HFF-Myc (cell line): Measurements from ENCODE around the gene HEXIM2.

Source experiments
- DNase-seq: peaks from one replicate; pipeline ENCODE4 v3.0.0-alpha.2; 2011; ENCODE audit warnings: low read depth; ENCODE audit errors: extremely low read depth
- H3K4me3 ChIP-seq: replicated peaks from 2 replicates; pipeline ENCODE4 v1.5.1; 2011; ENCODE audit warnings: low read depth, mild to moderate bottlenecking, control low read depth, low read length
- TF ChIP-seq, protein P1 (sequence below): IDR thresholded peaks from 2 replicates; pipeline ENCODE4 v1.5.1; 2012; ENCODE audit warnings: mild to moderate bottlenecking, low read depth, low read length, control low read depth; ENCODE audit errors: missing control alignments

The HEXIM2 gene

DNA sequence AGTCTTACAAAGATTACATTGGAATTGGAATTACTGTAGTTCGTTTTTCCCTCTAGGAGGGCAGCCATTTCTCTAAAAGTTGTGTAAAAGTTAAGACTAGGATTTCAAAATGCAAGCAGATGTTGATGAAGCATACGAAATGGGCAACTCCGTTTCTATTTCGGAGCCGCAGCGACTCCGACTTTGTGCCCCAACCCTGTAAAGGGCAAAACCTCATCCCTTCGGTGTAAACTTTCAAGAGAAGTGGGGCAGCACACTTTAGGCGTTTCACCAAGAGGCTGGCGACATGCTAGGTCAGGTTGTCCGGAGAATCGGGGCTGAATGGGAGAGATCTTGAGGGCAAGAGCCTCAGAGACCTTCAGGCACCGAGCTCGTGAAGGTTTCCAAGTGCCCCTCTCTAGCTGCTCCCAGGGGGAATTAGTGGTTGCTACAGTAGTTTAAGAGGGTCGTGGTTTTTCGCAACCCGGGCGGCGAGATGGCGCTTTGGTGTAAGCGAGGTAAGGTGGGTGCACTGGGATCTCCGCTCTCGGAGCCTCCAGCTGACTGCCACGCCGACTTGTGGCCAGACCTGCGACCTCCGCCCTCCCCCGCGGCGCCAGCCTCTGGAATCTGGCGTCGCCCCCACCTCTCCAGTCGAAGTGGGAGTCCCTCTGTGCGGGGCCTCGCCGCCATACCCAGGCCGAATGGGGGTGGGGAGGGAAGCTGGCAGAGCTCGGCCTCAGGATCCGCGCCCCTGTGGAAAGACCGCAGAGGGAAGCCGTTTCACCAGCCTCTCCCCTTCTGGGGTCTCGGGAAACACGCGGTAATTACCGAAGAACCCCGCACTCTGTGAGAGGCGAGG, 1.0 kb upstream of the HEXIM2 start:
- peak overlapping the region; percentile 81 for H3K4me3 ChIP-seq
- no peak for DNase-seq
- TF ChIP-seq, protein P1, sequence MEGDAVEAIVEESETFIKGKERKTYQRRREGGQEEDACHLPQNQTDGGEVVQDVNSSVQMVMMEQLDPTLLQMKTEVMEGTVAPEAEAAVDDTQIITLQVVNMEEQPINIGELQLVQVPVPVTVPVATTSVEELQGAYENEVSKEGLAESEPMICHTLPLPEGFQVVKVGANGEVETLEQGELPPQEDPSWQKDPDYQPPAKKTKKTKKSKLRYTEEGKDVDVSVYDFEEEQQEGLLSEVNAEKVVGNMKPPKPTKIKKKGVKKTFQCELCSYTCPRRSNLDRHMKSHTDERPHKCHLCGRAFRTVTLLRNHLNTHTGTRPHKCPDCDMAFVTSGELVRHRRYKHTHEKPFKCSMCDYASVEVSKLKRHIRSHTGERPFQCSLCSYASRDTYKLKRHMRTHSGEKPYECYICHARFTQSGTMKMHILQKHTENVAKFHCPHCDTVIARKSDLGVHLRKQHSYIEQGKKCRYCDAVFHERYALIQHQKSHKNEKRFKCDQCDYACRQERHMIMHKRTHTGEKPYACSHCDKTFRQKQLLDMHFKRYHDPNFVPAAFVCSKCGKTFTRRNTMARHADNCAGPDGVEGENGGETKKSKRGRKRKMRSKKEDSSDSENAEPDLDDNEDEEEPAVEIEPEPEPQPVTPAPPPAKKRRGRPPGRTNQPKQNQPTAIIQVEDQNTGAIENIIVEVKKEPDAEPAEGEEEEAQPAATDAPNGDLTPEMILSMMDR, result no peak

DNA sequence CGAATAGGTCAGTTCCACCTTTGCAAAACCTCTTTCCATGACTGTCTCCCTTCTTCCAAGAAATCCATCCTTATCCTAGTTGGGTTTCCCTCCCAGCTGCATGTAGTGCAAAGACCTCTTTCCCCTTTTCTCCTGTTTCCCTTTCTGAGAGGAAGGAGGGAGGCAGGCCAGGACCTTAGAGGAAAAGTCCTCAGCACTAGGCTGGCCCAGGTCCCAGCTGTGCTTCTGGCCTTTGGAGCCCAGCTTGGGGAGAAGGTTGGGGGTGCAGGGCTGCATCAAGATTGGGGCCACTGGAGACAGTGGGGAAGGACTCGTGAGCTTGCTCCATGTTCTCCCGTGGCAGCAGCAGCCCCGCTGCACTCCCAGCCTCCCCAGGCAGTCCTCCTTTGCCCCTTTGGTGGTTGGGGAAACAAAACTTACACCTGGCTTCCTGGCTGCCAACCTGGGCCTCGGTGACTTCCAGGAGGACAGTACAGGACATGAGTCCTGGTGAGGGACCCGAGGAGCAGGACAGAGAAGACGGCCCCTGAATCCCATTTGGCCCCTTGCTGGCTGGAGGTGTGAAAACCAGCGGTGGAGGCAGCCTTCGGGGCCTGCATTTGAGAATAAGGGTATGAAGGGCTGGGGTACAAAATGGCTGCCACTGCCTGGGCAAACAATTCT, 481 bp downstream of the HEXIM2 start:
- TF ChIP-seq, protein P1, result no peak
- peak overlapping the region; percentile 42 for H3K4me3 ChIP-seq
- DNase-seq, result no peak

GRCh38 chr17:45164734-45165269, 3.1 kb downstream of the HEXIM2 start:
- DNase-seq, result no peak
- TF ChIP-seq, protein P1, result no peak
- H3K4me3 ChIP-seq, result no peak overlapping the region

DNA sequence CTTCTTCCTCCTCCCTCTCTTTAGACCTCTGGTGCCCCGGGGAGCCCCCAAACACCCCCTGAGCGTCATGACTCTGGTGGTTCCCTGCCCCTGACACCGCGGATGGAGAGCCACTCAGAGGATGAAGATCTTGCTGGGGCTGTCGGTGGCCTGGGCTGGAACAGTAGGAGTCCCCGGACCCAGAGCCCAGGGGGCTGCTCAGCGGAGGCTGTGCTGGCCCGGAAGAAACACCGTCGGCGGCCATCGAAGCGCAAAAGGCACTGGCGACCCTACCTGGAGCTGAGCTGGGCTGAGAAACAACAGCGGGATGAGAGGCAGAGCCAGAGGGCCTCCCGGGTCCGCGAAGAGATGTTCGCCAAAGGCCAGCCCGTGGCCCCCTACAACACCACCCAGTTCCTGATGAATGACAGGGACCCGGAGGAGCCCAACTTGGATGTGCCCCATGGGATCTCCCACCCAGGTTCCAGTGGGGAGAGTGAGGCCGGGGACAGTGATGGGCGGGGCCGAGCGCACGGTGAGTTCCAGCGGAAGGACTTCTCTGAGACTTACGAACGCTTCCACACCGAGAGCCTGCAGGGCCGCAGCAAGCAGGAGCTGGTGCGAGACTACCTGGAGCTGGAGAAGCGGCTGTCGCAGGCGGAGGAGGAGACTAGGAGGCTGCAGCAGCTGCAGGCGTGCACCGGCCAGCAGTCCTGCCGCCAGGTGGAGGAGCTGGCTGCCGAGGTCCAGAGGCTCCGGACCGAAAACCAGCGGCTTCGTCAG, 7.5 kb downstream of the HEXIM2 start:
- no peak overlapping the region for H3K4me3 ChIP-seq
- TF ChIP-seq, protein P1, result no peak
- no peak for DNase-seq

DNA sequence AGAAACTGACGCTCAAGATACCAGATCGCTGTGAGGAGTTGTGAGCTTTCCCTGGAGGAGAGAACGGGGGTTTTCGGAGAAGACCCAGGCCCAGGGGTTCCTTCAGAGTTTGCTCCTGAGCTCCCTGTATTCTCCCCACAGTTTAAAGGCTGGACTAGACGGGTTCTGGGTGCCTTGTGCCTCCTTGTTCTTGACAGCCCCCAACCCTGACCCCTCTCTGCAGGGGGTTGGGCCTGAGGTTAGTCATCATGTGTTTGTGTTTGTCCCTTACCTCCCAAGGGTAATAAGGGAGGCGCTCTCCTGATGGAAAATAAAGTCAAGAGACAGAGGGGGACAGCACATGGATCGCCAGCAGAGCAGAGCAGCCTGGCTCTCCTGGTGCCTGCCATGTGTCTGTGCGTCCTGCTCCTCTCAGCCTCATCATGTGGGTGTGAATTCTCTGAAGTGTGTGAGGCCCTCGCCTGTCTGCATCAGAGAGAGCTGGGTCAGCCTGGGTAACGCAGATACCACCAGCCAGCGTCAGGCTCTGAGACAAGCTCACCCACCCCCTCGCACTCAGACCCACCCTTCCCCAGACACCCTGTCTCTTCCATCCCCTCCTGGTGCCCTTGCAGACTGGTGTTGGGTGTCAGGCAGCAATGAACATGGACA, 8.7 kb downstream of the HEXIM2 start:
- H3K4me3 ChIP-seq, result no peak overlapping the region
- TF ChIP-seq, protein P1, result no peak
- DNase-seq, result no peak

GRCh38 chr17:45170931-45171337, 9.3 kb downstream of the HEXIM2 start:
- peak overlapping the region; percentile 24; the same call in 1 of the 2 replicates for H3K4me3 ChIP-seq
- TF ChIP-seq, protein P1, result no peak
- no peak for DNase-seq
